Activated T-cell treated with anti-CD3 and anti-CD28 coated beads, Interleukin-2, amount 50 U/mL, for 72 hours (primary cell): ENCODE results near the gene NAT16. TPM values are rescaled to one million over a fixed set of nuclear protein-coding genes. Genes with fewer than 3 reads are reported as not detected.

Experiments
- total RNA-seq, 2 donors: library from RNA; stranded (reverse); gene quantifications; one replicate each; pipeline ENCODE4 v1.2.3, GENCODE V29; 2022

The NAT16 gene
- total RNA-seq, 2 donors from 2014 or later, result not detected

Other genes starting within 250 kb of the NAT16 start
- not detected for gene MUC3A, start 230.8 kb downstream of the NAT16 start, total RNA-seq
- gene MUC12, start 210.7 kb downstream of the NAT16 start, total RNA-seq, result 1 to 10 TPM in 1 of 2 donors, not detected in 1; 1.6 TPM
- not detected for gene MUC17, start 160.2 kb downstream of the NAT16 start, total RNA-seq
- gene TRIM56, start 94.8 kb downstream of the NAT16 start, total RNA-seq, result 10 to 100 TPM; 44.5 to 50.2 TPM
- gene SERPINE1, start 53.2 kb downstream of the NAT16 start, total RNA-seq, result under 1 TPM in 1 of 2 donors, not detected in 1; 0.14 TPM
- 10 to 100 TPM; 23.4 to 28.4 TPM for gene AP1S1, start 25.8 kb downstream of the NAT16 start, total RNA-seq
- gene VGF, start 14.7 kb downstream of the NAT16 start, total RNA-seq, result under 1 TPM in 1 of 2 donors, not detected in 1; 0.19 TPM
- not detected for gene MOGAT3, start 20.7 kb upstream of the NAT16 start, total RNA-seq
- gene PLOD3, start 37.3 kb upstream of the NAT16 start, total RNA-seq, result 10 to 100 TPM; 28.8 to 34.4 TPM
- gene ZNHIT1, start 37.9 kb upstream of the NAT16 start, total RNA-seq, result 10 to 100 TPM; 36.6 to 38.9 TPM
- 10 to 100 TPM; 27.8 to 28.7 TPM for gene CLDN15, start 57.5 kb upstream of the NAT16 start, total RNA-seq
- 10 to 100 TPM; 78.4 to 87.2 TPM for gene FIS1, start 64.8 kb upstream of the NAT16 start, total RNA-seq
- gene IFT22, start 141.5 kb upstream of the NAT16 start, total RNA-seq, result 1 to 10 TPM; 4.7 to 5.1 TPM
- gene COL26A1, start 182.6 kb upstream of the NAT16 start, total RNA-seq, result under 1 TPM in 1 of 2 donors, not detected in 1; 0.22 TPM